Mucosa of descending colon (tissue), 3 donors: ENCODE measurements around the gene TMSB10. TPM values are rescaled to one million over a fixed set of nuclear protein-coding genes. Genes with fewer than 3 reads are reported as not detected.
A peak's percentile ranks its signal among the peaks of the same experiment; 100 is the strongest.

Experiments
- ATAC-seq: fragments of 200-7000 bp; cut with Tn5 transposase; one replicate; pipeline ENCODE4 v1.9.1; 2020; ENCODE audit warnings: mild to moderate bottlenecking, moderate library complexity
- DNase-seq, 3 donors: peaks; one replicate each; pipeline ENCODE4 v3.0.0-alpha.2; 2020
- H3K36me3 ChIP-seq: fragments of 200-600 bp; one replicate; pipeline ENCODE4 v1.8.0; 2021; ENCODE audit warnings: low read depth, mild to moderate bottlenecking
- H3K4me1 ChIP-seq: fragments of 200-600 bp; one replicate; pipeline ENCODE4 v1.8.0; 2021; ENCODE audit warnings: low read depth, mild to moderate bottlenecking
- H3K4me3 ChIP-seq: fragments of 200-600 bp; one replicate; pipeline ENCODE4 v1.8.0; 2021; ENCODE audit warnings: mild to moderate bottlenecking
- H3K9me3 ChIP-seq: fragments of 200-600 bp; one replicate; pipeline ENCODE4 v1.8.0; 2021; ENCODE audit warnings: mild to moderate bottlenecking
- CTCF ChIP-seq: fragments of 200-600 bp; IDR thresholded peaks from one replicate; pipeline ENCODE4 v1.8.0; 2022; ENCODE audit warnings: antibody characterized with exemption, mild to moderate bottlenecking
- intact Hi-C, 2 donors: fragments of 100-400 bp; cut with DNase I in 1 of 2; cut with micrococcal nuclease in 1 of 2; formaldehyde crosslinking; loops; one replicate each; pipeline versions ENCODE4 v1.11.0 to v1.11.1; 2022; cut with DNase I, micrococcal nuclease
- total RNA-seq, 3 donors: library from RNA; stranded (reverse); fragmentation: NEBNext Ultra II Directional in 2 of 3; extraction: Animal tissue kit (Norgen Biotek cat#: 25700) in 2 of 3; gene quantifications; one replicate each; pipeline versions ENCODE4 v1.2.1 to v1.2.4, GENCODE V29; 2021 to 2023
- donor health status: DM: no; HTN: no; CAD: no; lungs with moderate emphysema.
- donor health status: DM: no; HTN: no; CAD: no.
- donor health status: DM: no; HTN: yes; CAD: no.

TMSB10 gene
- total RNA-seq, 3 donors from 2014 or later = 798 to 2,724 (median 1,605) TPM

- DNase-seq (no peak), ATAC-seq (peak; percentile 7)
- Histone ChIP-seq H3K4me1 (peaks cover 5% of the 10 kb centered on the region), H3K4me3 (no peak overlapping the region), H3K36me3 (no peaks in the 10 kb centered on the region), H3K9me3 (no peaks in the 10 kb centered on the region)
- intact Hi-C loops = no loop called here
- no peak for TF ChIP-seq CTCF
Observed at GRCh38 chr2:84878459-84878858, 27.0 kb upstream of the TMSB10 start.

- H3K9me3 ChIP-seq = no peaks in the 10 kb centered on the region
- peaks cover 5% of the 10 kb centered on the region for H3K4me1 ChIP-seq
- no peak for TF ChIP-seq CTCF
- no peaks in the 10 kb centered on the region for H3K36me3 ChIP-seq
- H3K4me3 ChIP-seq = no peak overlapping the region
- DNase-seq (no peak), ATAC-seq (no peak)
- intact Hi-C loops = no loop called here
Observed at GRCh38 chr2:84878896-84879583, 26.4 kb upstream of the TMSB10 start.

DNA sequence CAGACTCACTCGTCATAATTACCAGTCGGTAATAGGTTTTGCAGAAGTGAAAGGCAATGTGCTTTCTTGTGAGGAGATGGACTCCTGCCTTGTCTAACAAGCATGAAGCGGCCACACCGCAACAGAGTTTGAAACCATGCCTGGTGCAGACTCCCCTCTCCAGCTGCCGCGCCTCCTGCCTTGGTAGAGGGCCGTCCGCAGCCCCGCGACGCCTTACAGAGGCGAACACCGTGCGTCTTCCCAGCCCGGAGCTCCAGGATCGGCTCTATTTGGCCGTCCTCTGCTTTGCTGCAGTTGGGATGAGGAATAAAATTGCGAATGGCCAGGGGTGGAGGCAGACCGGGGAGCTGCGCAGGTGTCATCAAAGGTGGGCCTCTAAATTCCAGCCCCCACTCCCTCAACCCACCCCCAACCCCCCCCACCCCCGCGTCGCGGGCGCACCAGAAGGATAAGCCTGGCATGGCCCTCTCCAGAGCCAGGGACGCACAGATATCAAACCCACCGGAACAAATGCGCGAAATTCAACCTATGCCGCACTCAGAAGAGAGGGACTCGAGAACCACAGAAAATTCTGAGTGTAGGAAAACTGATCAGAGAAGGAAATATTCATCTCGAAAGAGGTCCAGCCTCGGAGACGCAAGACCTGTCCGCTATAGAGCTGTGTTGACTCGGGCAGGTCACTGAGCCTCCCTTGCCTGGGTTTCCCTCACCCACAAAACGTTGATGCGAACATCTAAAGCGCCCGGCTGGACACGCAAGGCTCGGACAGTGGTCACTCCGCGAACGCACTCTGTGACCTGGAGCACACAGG lies 25.7 kb upstream of the TMSB10 start:
- Histone ChIP-seq H3K9me3 (no peaks in the 10 kb centered on the region), H3K36me3 (no peaks in the 10 kb centered on the region), H3K4me3 (peak overlapping the region; percentile 58), H3K4me1 (peaks cover 5% of the 10 kb centered on the region)
- ATAC-seq (peak; percentile 20), DNase-seq (peak; percentile 50 to 62 (median 59))
- intact Hi-C loops = loop anchor here (5.0 to 10.0 kb wide), 2 partner anchors 382 to 385 kb away; no protein-coding TSS in a partner anchor
- no peak for TF ChIP-seq CTCF

GRCh38 chr2:84880395-84880644 lies 25.1 kb upstream of the TMSB10 start:
- Histone ChIP-seq H3K4me3 (peak overlapping the region; percentile 58), H3K9me3 (no peaks in the 10 kb centered on the region), H3K36me3 (no peaks in the 10 kb centered on the region), H3K4me1 (peaks cover 5% of the 10 kb centered on the region)
- intact Hi-C loops = loop anchor here (5.0 to 10.0 kb wide), 2 partner anchors 383 to 386 kb away; no protein-coding TSS in a partner anchor
- TF ChIP-seq CTCF = no peak
- DNase-seq = no peak
- no peak for ATAC-seq

DNA sequence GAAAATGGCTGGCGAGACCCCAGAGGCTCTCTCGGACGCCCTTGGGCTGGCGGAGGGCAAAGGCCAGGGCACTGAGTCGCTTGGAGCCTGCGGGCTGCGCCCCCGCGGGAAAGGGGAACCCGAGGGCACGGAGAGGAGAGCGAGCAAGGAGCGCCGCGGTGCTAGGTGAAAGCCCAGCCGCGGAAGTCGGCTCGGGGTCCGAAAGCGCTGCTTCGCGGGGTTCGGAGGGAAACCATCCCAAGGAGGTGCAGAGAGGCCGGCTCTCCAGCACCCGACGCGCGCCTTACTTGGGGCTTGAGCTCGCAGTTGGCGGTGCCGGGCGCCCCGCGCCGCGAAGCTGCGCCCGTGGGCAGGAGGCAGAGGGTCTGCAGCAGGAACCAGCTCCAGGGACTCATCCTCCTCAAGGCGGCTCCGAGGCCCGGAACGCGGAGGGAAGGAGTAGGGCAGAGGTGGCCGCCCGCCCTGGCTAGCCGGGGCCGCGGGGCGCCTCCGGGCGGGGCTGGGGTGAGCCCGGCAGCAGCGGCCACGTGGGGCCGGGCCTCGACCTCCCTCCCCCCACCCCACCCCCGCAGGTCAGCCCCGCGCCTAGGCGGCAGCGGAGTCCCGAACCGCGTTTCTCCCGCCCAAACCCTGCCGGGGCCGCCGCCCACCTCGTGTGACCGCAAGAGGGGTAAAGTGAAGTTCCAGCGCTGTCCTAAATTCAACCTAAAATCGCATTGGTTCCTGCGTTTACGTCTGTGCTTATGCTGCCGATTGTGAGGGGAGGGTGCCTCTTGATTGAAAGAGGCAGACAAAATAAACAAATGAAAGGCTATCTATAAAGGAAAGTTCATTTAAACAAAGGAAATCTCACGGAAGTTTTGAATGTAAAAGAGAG lies 24.6 kb upstream of the TMSB10 start, which contains the start of gene TRABD2A:
TRABD2A (minus strand) TSS at position 440 of the 877 bp plus-strand sequence; CDS start at position 395, 45 bp downstream.
- TF ChIP-seq CTCF = no peak
- intact Hi-C loops = loop anchor here (5.0 to 10.0 kb wide), 2 partner anchors 384 to 386 kb away; no protein-coding TSS in a partner anchor
- peak; percentile 67 to 82 (median 75) for DNase-seq

More for the DNA sequence above, 24.6 kb upstream of the TMSB10 start, which contains the start of gene TRABD2A:
- Histone ChIP-seq H3K36me3 (no peaks in the 10 kb centered on the region), H3K4me1 (peaks cover 5% of the 10 kb centered on the region), H3K4me3 (peak within 1 kb of the TSS; percentile 58), H3K9me3 (no peaks in the 10 kb centered on the region)
- ATAC-seq = peak; percentile 69
